ENCODE data around the gene RSBN1L.
A peak's percentile ranks its signal among the peaks of the same experiment; 100 is the strongest.
"Not testable (repeated sequence)": the region's sequence is repeated elsewhere in the genome, so short reads cannot be mapped to it uniquely, and the experiment has no call there.

Gene RSBN1L

DNA sequence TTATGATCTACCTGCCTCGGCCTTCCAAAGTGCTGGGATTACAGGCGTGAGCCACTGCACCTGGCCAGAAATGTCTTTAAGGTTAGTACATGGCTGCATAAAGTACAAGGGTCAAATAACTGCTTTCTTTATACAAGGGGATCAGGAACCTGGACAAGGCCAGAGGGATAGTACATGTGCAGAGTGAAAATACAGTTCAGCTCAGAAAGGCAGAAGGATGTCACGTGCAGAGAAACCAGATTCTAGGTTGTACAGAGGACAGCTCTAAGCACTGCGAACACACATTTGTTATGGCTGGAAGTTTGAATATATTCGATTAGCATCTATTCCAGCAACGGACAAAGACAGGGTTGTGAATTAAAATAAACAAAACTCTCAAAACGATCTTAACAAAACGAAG, 6.0 kb upstream of the RSBN1L start:
- no peak for DNase-seq

DNA sequence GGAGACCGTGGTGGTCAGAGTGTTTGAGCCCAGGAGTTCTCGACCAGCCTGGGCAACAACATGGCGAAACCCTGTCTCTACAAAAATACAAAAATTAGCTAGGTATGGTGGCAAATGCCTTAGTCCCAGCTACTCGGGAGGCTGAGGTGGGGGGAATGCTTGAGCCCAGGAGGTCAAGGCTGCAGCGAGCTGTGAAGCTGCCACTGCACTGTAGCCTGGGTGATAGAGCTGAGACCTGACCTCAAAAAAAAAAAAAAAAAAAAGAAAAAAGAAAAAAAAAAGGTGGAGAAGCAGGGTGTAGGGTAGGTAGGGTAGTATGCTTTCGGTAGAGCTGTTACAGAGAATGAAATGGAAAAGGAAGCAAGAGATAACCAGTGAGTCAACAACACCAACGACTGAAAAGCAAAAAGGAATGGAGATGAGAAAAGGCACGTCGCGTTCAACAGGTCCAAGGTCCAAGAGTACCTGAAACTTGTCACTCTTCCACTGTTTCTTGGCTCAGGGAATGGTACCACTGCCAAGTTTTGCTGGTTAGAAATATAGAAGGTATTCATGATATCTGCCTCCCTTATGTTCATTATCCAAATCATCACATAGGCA, 4.3 kb upstream of the RSBN1L start:
- no peak for DNase-seq

DNA sequence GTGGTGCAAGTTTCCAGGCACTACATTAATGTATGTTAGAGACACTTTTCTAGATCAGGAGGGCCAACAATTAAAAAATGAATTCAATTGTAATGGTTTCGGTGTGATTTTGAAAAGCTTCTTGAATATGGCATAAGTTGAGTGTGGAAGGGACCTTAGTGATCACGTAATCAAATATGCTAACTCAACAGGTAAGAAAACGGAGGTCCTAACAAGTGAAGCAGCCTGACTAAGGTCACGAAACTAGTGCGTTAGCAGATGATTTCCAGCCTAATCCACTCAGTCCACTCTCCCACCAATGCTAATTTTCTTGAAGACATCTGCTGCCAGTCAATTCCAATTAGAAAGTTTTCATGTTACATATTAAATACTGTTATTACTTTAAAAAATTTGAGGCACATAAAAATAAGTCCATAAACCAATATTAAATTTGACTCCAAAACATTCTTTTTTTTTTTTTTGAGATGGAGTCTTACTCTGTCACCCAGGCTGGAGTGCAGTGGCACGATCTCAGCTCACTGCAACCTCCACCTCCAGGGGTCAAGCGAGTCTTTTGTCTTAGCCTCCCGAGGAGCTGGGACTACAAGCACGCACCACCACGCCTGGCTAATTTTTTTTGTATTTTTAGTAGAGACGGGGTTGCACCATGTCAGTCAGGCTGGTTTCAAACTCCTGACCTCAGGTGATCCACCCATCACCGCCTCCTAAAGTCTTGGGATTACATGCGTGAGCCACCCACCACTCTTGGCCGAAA, 2.3 kb upstream of the RSBN1L start:
- DNase-seq: no peak

DNA sequence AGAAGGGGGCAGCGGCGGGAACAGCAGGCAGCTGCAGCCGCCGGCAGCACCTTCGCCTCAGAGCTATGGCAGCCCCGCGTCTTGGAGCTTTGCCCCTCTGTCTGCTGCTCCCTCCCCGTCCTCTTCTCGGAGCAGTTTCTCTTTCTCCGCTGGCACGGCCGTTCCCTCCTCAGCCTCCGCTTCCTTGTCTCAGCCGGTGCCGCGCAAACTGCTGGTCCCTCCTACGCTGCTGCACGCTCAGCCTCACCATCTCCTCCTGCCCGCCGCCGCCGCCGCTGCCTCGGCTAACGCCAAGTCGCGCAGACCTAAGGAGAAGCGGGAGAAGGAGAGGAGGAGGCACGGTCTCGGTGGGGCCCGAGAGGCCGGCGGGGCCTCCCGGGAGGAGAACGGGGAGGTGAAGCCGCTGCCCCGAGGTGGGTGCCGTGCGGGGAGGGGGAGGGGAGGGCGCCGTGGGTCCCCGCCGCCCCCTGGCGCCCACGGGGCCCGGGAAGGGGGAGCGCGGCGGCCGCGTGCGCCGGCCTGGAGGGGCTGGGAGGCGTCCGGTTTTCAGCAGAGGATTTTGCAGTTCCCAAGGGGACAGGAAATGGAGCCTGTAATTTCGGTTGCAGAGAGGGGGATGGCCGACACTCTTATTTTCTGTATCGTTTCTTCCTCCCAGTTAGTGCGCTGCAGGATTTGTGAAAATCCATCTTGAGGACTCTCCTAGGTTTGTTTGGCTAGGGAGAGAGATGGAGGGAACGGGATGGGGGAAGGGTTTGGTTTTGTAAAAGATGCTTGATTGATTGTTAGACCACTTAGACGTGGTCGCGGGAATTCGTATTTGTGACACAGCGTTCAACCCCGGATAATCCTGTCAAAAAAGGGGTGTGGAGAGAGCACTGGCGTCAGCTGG, 630 bp downstream of the RSBN1L start:
- peak; percentile 47 for DNase-seq

DNA sequence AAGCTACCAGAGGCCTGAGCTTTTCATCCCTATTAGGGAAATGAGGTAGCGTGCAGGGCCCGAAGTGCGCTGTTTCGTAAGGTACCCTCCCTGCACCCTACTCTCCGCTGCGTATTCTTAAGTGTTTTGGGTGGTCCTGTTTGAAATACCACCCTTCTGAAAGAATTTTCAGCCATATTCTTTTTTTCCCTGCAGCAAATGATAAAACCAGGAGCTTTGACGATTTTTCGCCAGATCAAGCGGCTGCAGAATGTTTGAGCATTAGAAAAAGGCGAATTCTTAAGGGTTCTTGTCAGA, 1.2 kb downstream of the RSBN1L start:
- no peak for DNase-seq

DNA sequence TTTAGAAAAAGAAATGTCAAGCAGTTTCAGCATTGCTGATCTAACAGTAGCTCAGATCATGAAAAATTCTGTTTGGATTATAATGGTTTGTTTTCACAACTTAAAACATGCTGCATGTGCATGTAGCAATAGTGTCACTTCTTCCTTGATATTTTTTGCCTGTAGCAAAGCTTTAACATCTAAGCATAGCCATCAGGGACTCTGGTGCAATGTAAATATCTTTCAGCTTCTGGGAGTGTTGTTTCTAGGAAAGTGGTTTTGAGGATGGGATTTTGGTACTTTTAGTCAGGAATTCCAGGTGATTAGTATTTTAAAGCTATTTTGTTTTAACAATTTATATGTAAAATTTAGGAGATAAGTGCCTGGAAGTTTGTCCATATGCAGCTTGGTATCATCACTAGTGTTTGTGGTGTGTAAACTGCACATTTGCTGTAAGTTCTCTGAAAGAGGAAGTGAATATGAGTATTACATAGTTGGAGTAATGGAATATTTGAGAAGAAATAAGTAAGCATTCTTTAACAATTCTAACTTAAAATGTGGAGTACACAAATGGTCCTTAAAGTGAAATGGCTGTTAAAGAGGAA, 1.9 kb downstream of the RSBN1L start:
- no peak for DNase-seq

DNA sequence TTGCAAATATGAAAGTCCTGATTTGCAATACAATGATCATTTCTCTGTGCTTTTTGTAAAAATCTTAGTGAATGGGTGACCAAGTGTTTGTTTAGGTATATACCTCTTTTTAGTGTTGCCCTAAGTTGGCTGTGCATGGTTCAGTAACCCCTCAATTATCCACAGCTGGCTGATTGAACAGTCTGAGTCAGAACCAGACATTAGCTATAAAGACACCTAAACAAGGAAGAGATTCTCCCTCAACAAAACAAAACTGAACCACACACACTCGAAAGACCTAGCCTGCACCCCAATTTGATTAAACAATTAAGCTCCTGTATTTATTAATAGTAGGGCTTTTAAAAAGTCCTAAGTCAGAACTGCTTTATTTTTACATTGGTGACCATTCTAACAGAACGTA, 2.8 kb downstream of the RSBN1L start:
- no peak for DNase-seq

DNA sequence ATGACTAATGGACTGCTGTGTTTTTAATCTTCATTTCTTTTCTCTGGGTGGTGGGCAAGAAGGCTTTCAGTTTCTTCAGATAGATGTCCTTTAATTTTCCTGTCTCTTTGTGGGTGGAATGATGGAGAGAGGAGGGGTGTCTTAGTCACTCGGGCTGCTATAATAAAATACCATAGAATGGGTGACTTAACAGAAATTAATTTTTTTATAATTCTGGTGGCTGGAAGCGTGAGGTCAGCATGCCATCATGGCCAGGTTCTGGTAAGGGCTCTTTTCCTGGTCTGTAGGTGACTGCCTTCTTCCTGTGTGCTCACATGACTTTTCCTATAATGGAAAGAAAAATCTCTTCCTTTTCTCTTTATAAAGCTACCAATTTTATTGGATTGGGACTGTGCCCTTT, 6.3 kb downstream of the RSBN1L start:
- DNase-seq: no peak

DNA sequence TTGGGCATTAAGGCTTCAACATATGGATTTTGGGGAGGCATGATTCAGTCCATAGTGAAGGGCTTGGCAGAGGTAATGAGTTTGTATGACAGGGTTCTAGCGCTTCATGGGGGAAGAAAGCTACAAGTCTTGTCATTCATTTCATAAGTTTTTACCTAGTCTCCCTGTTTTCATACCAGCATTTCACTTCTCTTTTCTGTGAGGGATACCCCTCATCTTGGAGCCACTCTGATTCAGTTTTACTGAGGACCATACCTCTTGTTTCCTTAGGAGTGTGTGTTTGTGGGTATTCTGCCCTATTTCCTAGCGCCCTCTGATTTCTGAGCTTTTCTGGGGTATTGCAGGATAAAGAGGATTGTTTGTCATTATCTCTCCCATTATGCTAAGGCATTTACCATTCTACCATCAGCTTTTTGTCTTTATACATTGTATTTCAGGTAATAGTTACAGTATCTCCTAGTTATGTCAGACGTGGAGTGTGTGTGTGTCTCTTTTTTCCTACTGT, 6.8 kb downstream of the RSBN1L start:
- no peak for DNase-seq

DNA sequence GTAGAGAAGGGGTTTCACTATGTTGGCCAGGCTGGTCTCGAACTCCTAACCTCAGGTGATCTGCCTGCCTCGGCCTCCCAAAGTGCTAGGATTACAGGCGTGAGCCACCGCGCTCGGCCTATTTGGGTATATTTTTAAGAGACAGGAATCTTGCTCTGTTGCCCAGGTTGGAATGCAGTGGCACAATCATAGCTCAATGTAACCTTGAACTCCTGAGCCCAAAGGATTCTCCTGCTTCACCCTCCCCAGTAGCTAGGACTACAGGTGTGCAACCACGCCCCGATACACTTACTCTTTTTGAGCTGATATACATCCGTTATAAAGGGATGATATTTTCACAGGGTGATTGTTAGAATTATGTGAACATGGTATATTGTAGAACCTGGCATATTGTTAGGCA, 7.4 kb downstream of the RSBN1L start:
- DNase-seq: not testable (repeated sequence)

DNA sequence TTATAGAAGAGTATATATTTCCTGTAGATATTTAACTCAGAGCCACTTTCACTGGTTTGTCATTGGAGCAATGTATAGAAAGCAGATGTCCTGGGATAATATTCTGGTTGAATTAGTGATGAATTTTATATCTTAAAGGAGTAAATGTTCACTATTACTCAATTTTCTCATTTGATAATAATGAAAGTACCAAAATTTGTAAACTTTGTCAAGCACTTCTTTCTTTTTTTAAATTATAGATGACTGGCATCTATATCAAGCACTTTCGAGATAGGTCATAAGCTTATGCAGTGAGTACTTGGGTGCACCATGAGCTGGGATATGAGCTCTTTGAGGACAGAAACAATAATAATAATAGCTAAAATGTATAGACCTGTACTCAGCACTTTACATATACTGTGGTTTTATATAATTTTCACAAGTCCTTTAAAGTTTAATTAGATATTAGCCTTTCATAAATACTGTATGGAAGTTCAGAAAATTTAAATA, 11.3 kb downstream of the RSBN1L start:
- no peak for DNase-seq

DNA sequence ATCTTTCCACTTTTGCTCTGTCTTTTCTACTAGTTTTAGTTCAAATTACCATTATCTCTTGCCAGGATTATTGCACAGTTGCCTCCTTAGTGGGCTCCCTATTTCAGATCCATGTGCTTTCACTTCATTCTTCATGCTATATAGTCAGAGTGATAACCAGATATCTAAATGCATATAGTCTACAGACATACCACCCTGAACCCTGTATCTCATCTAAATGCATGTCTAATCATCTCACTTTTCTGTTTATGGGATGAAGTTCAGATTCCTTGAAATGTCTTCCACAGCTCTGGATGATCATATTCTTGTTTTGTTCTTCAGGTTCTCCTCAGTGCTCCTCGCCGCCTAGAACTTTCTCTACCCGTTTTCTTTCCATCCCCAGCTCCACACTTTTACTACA, 13.8 kb downstream of the RSBN1L start:
- DNase-seq: no peak

DNA sequence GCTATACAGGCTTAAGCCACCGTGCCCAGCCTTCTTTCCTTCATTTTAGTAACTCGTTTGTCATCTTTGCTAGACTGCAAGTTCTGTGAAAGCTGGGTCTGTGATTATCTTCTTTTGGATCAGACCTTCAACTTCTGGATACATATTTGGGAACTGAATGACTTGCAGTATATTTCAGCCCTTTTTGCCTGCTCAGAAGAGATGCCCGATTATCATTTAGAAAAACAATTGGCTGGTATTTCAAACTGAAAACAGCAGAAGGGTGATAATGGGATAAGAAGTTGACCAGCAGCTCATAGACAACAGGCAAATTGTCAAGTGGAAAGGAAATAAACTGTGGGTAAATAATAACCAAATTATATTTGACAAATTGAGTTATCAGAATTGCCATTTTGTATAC, 14.6 kb downstream of the RSBN1L start:
- no peak for DNase-seq

DNA sequence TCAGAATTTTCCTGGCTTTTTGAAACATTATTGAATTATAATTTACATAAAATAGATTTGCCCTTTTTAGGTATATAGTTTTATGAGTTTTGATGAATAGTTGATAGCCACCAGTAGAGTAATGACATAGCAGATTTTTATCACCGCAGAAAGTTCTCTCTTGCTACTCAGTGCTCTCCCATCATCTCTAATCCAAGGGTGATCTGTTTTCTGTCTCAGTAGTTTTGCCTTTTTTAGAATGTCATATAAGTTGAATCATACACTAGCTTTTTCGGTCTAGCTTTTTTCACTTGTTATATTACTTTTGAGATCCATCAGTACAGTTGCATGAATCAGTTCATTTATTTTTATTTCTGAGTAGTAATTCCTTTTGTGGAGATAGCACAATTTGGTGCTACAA, 17.9 kb downstream of the RSBN1L start:
- no peak for DNase-seq

DNA sequence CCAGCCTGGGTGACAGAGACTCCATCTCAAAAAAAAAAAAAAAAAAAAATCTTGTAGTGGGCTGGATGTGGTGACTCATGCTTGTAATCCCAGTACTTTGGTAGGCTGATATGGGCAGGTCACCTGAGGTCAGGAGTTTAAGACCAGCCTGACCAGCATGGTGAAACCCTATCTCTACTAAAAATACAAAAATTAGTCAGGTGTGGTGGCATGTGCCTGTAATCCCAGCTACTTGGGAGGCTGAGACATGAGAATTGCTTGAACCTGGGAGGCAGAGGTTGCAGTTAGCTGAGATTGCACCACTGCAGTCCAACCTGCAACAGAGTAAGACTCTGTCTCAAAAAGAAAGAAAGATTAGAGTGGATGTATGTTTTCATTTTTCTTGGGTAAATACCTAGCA, 18.7 kb downstream of the RSBN1L start:
- DNase-seq: not testable (repeated sequence)

DNA sequence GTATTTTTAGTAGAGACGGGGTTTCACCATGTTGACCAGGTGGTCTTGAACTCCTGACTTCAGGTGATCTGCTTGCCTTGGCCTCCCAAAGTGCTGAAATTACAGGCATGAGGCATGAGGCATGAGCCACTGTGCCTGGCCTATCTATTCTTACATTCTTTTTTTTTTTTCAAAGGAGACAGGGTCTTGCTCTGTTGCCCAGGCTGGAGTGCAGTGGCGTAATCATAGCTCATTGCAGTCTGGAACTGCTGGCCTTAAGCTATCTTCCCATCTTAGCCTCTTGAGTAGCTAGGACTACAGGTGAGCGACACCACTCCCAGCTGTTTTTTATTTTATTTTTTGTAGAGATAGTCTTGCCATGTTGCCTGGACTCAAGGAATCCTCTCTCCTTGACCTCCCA, 20.5 kb downstream of the RSBN1L start:
- no peak for DNase-seq

DNA sequence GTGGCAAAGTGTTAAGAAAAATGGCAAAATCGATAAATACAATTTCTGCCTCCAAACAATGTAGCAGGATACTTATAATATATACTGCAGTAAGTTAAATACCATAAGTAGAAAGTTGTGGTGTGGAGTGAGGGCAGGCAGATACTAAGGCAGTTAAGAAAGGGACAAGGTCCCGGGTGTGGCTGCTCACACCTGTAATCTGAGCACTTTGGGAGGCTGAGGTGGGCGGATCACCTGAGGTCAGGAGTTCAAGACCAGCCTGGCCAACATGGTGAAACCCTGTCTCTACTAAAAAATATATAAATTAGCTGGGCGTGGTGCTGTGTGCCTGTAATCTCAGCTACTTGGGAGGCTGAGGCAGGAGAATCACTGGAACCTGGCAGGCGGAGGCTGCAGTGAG, 21.3 kb downstream of the RSBN1L start:
- DNase-seq: not testable (repeated sequence)

DNA sequence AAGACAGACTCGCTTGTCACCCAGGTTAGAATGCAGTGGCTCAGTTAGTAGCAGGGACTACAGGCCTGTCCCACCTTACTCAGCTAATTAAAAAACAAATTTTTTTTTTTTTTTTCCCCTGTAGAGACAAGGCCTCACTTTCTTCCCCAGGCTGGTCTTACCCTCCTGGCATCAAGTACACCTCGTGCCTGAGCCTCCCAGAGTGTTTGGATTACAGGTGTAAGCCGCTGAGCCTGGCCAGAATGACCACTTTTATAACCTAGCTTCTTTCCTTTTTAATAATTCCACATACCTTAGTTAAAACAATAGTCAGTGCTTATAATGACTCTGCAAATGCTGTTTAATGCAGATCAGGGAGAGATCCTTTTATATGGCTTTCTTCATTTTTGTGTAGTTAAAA, 31.3 kb downstream of the RSBN1L start:
- peak; percentile 31 for DNase-seq

DNA sequence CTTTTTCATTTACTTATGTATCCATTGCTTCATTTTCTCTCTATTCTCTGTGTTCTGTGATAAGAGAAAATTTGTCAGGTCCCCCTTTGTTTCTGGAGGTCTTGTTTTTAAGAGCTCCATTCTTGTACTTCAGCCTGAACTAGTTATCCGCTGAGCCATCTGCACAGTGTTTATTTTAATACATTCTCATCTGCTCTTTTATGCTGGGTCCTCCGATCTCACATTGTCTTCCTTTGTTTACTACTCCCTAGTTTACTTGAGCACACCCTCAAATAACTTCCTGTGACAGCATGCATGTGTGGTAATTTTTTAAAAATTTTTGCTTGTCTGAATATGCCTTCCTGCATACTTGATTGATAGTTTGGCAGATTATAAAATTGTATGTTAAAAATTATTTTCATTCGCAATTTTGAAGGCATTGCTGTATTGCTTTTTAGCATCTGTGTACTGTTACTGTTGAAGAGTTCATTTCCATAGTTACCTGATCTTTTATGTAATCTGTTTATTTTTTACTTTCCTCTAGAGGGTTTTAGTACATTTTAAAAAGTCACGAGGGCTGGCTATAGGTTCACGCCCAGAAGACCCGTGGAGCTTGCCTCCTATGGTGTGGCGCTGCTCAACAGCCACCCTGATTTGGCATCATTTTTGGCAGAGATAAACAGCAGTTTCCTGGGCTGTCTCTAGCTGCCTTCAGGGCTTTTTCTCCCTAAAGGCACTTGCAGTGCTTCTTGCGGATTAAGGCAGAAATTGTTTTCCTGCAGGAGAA, 31.9 kb downstream of the RSBN1L start:
- peak; percentile 49 for DNase-seq

DNA sequence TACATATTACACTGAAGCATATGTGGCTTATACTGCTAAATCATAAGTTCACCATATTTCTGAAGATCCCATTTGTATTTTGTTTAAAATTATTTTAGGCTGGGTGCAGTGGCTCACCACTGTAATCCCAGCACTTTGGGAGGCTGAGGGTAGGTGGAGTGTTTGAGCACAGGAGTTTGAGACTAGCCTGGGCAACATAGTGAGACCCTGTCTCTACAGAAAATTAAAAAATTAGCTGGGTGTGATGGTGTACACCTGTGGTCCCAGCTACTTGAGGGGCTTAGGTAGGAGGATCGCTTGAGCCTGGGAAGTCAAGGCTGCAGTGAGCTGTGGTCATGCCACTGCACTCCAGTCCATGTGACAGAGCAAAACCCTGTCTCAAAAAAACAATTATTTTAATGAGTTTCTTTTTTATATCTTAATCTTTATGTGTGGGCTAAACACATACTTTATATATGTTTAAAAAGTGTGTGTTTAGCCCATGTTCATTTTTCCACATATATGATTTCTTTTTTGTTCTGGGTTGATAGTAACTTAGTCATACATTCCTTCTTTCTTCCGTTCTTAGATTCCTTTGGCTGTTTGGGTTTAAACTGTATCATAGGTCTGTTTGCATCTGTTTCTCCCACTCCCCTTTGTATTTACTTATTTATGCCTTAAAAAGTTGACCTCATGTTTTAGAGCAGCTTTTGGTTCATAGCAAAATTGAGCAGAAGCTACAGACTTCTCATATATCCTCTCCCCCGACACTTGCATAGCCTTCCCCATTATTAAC, 33.5 kb downstream of the RSBN1L start:
- DNase-seq: no peak

DNA sequence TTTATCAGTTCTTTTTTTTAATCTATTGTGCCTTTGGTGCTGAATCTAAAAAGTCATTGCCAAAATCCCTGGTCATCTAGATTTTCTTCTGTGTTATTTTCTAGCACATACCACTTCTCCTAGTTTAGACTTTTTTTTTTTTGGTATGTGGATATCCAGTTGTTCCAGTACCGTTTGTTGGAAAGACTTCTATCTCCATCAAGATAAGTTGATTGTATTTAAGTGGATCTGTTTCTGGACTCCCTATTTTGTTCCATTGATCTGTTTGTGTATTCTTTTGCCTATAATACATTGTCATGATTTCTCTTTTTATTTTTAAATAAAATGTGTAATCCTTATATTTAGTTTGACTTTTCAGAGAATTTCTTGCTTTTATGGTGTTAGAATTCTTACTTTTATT, 35.5 kb downstream of the RSBN1L start:
- no peak for DNase-seq
